PFSK-1 (cell line): ENCODE measurements around the gene DNAJA2.

ENCODE experiments used
- FOXP2 ChIP-seq: optimal IDR thresholded peaks from 2 replicates; pipeline ENCODE3; 2011; ENCODE audit warnings: borderline replicate concordance, control low read depth, inconsistent platforms; ENCODE audit not compliant: insufficient read depth; ENCODE audit errors: extremely low read length, extremely low read depth
- POLR2AphosphoS5 ChIP-seq: IDR thresholded peaks from 2 replicates; pipeline ENCODE4 v1.6.1; 2012; ENCODE audit warnings: low read depth, mild to moderate bottlenecking, control low read depth, low read length, moderate library complexity
- SIN3A ChIP-seq: IDR thresholded peaks from 2 replicates; pipeline ENCODE4 v1.6.1; 2012; ENCODE audit warnings: mild to moderate bottlenecking, low read length, moderate library complexity, borderline replicate concordance; ENCODE audit not compliant: insufficient read depth
- TAF1 ChIP-seq: IDR thresholded peaks from 2 replicates; pipeline ENCODE4 v1.6.1; 2012; ENCODE audit warnings: low read length, control low read depth, borderline replicate concordance; ENCODE audit not compliant: insufficient read depth
- TF ChIP-seq, protein P1 (sequence below), 2 experiments: IDR thresholded peaks; 2 replicates each; pipeline versions ENCODE4 v1.6.1 to v1.8.0; 2011 to 2012; ENCODE audit warnings: low read depth in 2 of 2, low read length in 2 of 2, control low read depth in 1 of 2, inconsistent platforms in 1 of 2, mild to moderate bottlenecking in 1 of 2, moderate library complexity in 1 of 2; ENCODE audit not compliant: insufficient read depth in 1 of 2

Gene DNAJA2

DNA sequence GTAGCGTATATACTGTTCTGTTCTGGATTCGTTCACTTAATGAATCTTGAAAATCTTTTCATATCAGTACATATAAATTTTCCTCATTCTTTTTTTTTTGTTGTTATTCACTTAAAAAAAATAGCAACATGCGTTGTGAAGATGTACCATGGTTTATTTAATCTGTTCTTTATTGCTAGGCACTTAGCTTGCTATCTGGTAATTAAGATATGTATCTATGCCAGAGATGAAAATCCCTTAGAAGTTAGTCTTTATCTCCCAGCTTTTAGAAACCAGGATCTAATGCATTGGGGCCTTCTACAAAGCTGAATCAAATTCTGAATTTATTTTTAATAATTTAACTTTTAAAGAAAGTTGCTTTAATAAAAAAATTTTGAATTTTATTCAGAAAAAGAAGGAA, 13.0 kb upstream of the DNAJA2 start:
- TF ChIP-seq, protein P1, sequence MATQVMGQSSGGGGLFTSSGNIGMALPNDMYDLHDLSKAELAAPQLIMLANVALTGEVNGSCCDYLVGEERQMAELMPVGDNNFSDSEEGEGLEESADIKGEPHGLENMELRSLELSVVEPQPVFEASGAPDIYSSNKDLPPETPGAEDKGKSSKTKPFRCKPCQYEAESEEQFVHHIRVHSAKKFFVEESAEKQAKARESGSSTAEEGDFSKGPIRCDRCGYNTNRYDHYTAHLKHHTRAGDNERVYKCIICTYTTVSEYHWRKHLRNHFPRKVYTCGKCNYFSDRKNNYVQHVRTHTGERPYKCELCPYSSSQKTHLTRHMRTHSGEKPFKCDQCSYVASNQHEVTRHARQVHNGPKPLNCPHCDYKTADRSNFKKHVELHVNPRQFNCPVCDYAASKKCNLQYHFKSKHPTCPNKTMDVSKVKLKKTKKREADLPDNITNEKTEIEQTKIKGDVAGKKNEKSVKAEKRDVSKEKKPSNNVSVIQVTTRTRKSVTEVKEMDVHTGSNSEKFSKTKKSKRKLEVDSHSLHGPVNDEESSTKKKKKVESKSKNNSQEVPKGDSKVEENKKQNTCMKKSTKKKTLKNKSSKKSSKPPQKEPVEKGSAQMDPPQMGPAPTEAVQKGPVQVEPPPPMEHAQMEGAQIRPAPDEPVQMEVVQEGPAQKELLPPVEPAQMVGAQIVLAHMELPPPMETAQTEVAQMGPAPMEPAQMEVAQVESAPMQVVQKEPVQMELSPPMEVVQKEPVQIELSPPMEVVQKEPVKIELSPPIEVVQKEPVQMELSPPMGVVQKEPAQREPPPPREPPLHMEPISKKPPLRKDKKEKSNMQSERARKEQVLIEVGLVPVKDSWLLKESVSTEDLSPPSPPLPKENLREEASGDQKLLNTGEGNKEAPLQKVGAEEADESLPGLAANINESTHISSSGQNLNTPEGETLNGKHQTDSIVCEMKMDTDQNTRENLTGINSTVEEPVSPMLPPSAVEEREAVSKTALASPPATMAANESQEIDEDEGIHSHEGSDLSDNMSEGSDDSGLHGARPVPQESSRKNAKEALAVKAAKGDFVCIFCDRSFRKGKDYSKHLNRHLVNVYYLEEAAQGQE (IDR thresholded peaks at IDR 0.05; ENCODE audit: insufficient read depth in 1 of 2, low read depth in 2 of 2, low read length in 2 of 2), result no peak
- no peak for TF ChIP-seq SIN3A
- TF ChIP-seq POLR2AphosphoS5, result no peak
- TF ChIP-seq TAF1, result no peak
- TF ChIP-seq FOXP2, result no peak

DNA sequence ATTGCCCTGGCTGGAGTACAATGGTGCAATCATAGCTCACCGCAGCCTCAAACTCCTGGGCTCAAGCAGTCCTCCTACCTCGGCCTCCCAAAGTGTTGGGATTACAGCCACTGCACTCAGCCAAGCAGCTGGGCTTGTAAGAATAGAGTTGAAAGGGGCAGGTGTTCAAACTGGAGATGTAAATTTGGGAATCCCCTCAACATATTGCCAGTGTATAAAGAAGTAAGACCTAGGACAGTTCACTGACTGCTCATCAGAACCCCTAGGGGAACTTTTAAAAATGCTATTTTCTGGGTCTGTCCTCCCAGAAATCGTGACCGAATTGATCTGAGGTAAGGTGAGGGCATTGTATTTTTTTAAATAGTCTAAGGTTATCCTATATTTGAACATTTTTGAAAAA, 8.9 kb upstream of the DNAJA2 start:
- no peak for TF ChIP-seq TAF1
- no peak for TF ChIP-seq POLR2AphosphoS5
- TF ChIP-seq, protein P1 (IDR thresholded peaks at IDR 0.05; ENCODE audit: insufficient read depth in 1 of 2, low read depth in 2 of 2, low read length in 2 of 2), result no peak
- TF ChIP-seq FOXP2, result no peak
- no peak for TF ChIP-seq SIN3A

DNA sequence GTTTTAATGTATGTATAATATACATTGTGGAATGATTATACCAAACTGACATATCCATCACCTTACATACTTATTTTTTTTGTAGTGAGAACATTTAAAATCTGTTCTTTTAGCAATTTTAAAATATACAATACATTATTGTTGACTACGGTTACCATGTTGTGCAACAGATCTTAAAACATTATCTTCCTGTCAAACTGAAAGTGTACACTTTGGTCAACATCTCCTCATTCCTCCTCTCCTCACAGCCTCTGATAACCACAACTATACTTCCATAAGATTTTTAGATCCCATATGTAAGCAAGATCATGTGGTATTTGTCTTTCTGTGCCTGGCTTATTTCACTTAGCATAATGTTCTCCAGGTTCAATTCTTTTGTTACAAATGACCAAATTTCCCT, 7.5 kb upstream of the DNAJA2 start:
- TF ChIP-seq POLR2AphosphoS5 (no peak), SIN3A (no peak), FOXP2 (no peak), TAF1 (no peak)
- TF ChIP-seq, protein P1 (IDR thresholded peaks at IDR 0.05; ENCODE audit: insufficient read depth in 1 of 2, low read depth in 2 of 2, low read length in 2 of 2), result no peak

DNA sequence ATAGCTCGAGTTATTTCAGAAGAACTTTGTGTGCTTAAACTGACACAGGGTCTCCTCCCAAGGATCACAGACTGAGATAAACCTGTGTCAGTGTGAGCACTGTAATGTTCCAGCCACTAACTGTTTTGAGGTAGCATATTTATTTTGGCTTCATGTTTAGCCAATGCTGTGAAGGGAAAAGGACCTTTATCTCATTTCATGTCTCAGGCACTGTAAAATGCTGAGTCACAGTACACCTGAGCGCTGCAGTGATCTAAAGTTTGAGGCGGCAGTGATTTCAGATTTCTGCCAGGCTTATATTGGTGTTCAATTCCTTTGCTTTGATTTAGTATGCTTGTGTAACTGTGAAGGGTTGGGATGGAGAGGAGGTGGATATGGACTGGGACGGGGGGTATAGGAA, 3.1 kb upstream of the DNAJA2 start:
- TF ChIP-seq POLR2AphosphoS5, result no peak
- TF ChIP-seq TAF1, result no peak
- TF ChIP-seq SIN3A, result no peak
- TF ChIP-seq, protein P1 (IDR thresholded peaks at IDR 0.05; ENCODE audit: insufficient read depth in 1 of 2, low read depth in 2 of 2, low read length in 2 of 2), result no peak
- TF ChIP-seq FOXP2, result no peak
